ENCODE measurements around the gene MID1. TPM values are rescaled to one million over a fixed set of nuclear protein-coding genes. Genes with fewer than 3 reads are reported as not detected.

MID1 gene
- total RNA-seq, 1 donor from 2014 or later = 32.5 TPM

DNA sequence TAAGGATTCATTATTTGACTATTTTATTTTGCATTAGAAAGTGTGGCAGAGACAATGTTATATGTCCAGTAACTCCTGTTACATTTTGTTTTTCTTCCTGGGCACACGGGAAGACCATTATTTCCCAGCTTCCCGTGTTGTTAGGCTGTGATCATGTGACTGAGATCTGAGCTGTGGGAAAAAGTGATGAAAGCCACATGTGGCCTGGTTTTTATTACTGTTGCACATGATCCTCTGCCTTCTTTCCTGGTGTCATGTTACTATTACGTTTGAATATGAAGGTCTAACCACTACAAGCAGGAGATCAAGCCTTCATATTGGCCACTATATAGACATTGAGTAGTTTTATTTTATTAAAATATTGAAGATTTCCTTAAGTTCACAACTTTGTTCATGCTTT is 28.2 kb upstream of the MID1 start:
- DNase-seq (ENCODE audit: low spot score, unreplicated experiment) = no peak
- Mint-ChIP-seq H3K27me3 (no peaks in the 10 kb centered on the region), H3K27ac (no peak overlapping the region), H3K9me3 (ENCODE audit: low read depth) (peaks cover 37% of the 10 kb centered on the region), H3K4me3 (ENCODE audit: low read depth) (no peak overlapping the region), H3K4me1 (ENCODE audit: low read depth) (peaks cover 3% of the 10 kb centered on the region), H3K36me3 (ENCODE audit: insufficient read depth) (peaks cover 4% of the 10 kb centered on the region)
- TF ChIP-seq, protein P1, sequence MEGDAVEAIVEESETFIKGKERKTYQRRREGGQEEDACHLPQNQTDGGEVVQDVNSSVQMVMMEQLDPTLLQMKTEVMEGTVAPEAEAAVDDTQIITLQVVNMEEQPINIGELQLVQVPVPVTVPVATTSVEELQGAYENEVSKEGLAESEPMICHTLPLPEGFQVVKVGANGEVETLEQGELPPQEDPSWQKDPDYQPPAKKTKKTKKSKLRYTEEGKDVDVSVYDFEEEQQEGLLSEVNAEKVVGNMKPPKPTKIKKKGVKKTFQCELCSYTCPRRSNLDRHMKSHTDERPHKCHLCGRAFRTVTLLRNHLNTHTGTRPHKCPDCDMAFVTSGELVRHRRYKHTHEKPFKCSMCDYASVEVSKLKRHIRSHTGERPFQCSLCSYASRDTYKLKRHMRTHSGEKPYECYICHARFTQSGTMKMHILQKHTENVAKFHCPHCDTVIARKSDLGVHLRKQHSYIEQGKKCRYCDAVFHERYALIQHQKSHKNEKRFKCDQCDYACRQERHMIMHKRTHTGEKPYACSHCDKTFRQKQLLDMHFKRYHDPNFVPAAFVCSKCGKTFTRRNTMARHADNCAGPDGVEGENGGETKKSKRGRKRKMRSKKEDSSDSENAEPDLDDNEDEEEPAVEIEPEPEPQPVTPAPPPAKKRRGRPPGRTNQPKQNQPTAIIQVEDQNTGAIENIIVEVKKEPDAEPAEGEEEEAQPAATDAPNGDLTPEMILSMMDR (IDR thresholded peaks at IDR 0.05; ENCODE audit: unreplicated experiment) = no peak

DNA sequence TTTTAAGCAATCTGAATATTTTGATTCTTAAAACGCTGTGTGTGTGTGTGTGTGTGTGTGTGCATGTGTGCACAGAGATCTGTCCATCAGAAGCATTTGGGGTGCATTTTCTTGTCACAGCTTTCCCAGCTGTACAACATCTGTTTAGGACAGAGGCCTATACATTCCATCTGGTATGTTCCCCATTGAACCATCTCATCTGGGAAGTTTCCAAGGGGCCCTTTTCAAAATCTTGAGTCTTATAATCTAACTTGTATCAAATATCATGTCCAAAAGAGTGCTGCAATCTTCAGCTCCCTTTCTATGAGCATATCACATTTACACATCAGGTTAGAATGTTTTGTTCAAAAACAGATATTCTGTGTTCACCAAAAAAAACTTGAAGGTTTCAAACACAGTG is 16.5 kb upstream of the MID1 start:
- H3K36me3 Mint-ChIP-seq (ENCODE audit: insufficient read depth) = peaks cover 7% of the 10 kb centered on the region
- H3K4me1 Mint-ChIP-seq (ENCODE audit: low read depth) = peaks cover 9% of the 10 kb centered on the region
- no peaks in the 10 kb centered on the region for H3K27me3 Mint-ChIP-seq
- H3K4me3 Mint-ChIP-seq (ENCODE audit: low read depth) = no peak overlapping the region
- no peak for DNase-seq (ENCODE audit: low spot score, unreplicated experiment)
- H3K9me3 Mint-ChIP-seq (ENCODE audit: low read depth) = peaks cover 23% of the 10 kb centered on the region
- TF ChIP-seq, protein P1 (IDR thresholded peaks at IDR 0.05; ENCODE audit: unreplicated experiment) = no peak
- H3K27ac Mint-ChIP-seq = no peak overlapping the region

DNA sequence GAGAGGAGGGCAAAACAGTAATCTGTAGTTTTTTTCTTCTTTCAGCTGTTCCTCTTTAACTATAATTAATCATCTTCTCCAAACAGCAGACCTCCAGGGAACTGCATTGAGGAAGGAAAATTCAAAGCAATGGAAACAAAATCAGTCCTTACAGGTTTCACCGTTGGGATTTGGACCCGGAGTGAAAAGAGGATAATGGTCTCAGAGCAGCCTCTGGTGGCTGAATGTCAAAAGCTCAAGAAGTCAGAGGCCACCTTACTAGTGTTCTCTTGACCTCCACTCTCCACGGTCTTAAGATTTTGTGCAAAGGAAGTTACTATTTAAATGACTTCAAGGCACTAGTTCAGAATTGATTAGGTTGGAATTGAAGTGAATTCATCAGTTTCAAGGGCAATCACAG is 16.0 kb upstream of the MID1 start:
- no peak overlapping the region for H3K27ac Mint-ChIP-seq
- H3K4me1 Mint-ChIP-seq (ENCODE audit: low read depth) = peaks cover 12% of the 10 kb centered on the region
- peaks cover 18% of the 10 kb centered on the region for H3K9me3 Mint-ChIP-seq (ENCODE audit: low read depth)
- no peak for DNase-seq (ENCODE audit: low spot score, unreplicated experiment)
- H3K4me3 Mint-ChIP-seq (ENCODE audit: low read depth) = no peak overlapping the region
- TF ChIP-seq, protein P1 (IDR thresholded peaks at IDR 0.05; ENCODE audit: unreplicated experiment) = peak; percentile 61
- H3K36me3 Mint-ChIP-seq (ENCODE audit: insufficient read depth) = peaks cover 5% of the 10 kb centered on the region
- no peaks in the 10 kb centered on the region for H3K27me3 Mint-ChIP-seq

DNA sequence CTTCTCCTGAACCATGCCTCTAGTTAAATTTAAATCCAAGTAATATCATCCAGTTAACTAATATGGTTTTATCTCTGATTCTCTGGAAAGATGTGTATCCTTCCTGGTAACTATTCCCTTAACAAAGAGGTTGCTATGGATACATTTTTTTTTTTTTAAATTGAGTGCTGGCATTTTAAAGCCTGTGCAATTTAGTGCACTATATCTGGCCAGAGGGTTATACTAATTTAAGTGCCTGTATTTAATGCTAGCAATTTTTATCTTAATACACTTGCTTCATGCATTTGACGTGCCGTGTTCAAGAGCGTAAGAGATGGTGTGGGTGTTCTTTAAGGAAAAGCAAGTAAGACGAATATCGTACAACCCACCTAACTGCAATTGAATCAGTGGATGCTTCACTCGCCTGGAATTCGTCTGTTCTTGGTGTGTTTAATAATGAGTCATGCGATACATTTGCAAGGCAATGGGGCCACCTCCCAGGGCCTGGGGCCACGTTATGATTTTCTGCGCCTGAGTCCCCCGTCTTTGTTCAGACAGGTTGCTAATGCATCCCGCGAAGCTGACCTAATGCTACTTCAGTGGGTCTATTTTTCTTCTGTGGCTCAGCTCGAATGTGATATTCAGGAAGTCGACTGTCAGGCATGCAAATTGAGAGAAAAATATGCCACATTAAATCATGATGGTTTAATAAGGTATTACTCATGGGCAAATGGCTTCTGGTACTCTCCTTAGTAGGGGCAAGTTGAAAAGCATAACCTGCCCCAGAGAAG is 14.2 kb upstream of the MID1 start:
- TF ChIP-seq, protein P1 (IDR thresholded peaks at IDR 0.05; ENCODE audit: unreplicated experiment) = no peak
- DNase-seq (ENCODE audit: low spot score, unreplicated experiment) = no peak
- Mint-ChIP-seq H3K4me1 (ENCODE audit: low read depth) (peaks cover 12% of the 10 kb centered on the region), H3K27ac (peak overlapping the region; percentile 62), H3K9me3 (ENCODE audit: low read depth) (peaks cover 11% of the 10 kb centered on the region), H3K36me3 (ENCODE audit: insufficient read depth) (peaks cover 3% of the 10 kb centered on the region), H3K27me3 (no peaks in the 10 kb centered on the region), H3K4me3 (ENCODE audit: low read depth) (no peak overlapping the region)

DNA sequence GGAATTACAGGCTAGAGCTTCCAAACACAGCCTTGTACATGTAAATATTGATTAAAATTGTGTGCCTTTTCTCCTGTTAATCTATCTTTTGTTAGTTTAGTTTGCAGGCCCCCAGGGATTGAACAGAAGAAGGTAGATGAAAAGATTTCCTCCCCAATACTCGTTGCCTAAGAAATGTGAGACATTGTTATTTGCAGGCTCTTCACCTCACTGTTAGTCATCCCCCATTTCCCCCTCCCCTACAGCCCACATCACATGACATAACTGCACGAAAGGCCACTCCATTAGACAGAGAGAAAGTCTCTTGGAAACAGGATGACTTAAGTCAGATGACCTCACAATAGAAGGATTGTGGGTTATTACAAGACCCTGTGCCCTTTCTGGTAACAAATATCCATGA is 13.3 kb upstream of the MID1 start:
- no peak for DNase-seq (ENCODE audit: low spot score, unreplicated experiment)
- Mint-ChIP-seq H3K4me3 (ENCODE audit: low read depth) (no peak overlapping the region), H3K4me1 (ENCODE audit: low read depth) (peaks cover 12% of the 10 kb centered on the region)

More for the DNA sequence above, 13.3 kb upstream of the MID1 start:
- Mint-ChIP-seq H3K36me3 (ENCODE audit: insufficient read depth) (no peaks in the 10 kb centered on the region), H3K27me3 (no peaks in the 10 kb centered on the region), H3K27ac (no peak overlapping the region), H3K9me3 (ENCODE audit: low read depth) (peaks cover 7% of the 10 kb centered on the region)
- TF ChIP-seq, protein P1 (IDR thresholded peaks at IDR 0.05; ENCODE audit: unreplicated experiment) = no peak
